ELR (cell line): Measurements from ENCODE around the gene TDRD9.
A peak's percentile ranks its signal among the peaks of the same experiment; 100 is the strongest.

Experiments
- DNase-seq: peaks from one replicate; pipeline ENCODE4 v3.0.0-alpha.2; 2015; ENCODE audit warnings: low read depth

TDRD9 gene

GRCh38 chr14:103925316-103925715, 2.9 kb upstream of the TDRD9 start:
- DNase-seq: no peak

- DNase-seq: no peak
These were observed 690 bp upstream of the TDRD9 start for GRCh38 chr14:103927566-103927965.

- no peak for DNase-seq
These were observed 1.9 kb downstream of the TDRD9 start for GRCh38 chr14:103930051-103930604.

GRCh38 chr14:103931422-103931821, 3.2 kb downstream of the TDRD9 start:
- no peak for DNase-seq

- DNase-seq: no peak
These were observed 4.7 kb downstream of the TDRD9 start for GRCh38 chr14:103932791-103933490.

GRCh38 chr14:103935102-103935501, 6.8 kb downstream of the TDRD9 start:
- no peak for DNase-seq

- no peak for DNase-seq
These were observed 13.2 kb downstream of the TDRD9 start for GRCh38 chr14:103941462-103941861.

GRCh38 chr14:103941973-103942736, 13.9 kb downstream of the TDRD9 start, which contains the start of gene RD3L:
Gene RD3L (minus strand): TSS chr14:103942529. CDS start chr14:103941695, 834 bp downstream.
- no peak for DNase-seq

GRCh38 chr14:103943673-103944072, 15.4 kb downstream of the TDRD9 start:
- DNase-seq: peak; percentile 34

- no peak for DNase-seq
These were observed 18.7 kb downstream of the TDRD9 start for GRCh38 chr14:103946975-103947374.

- no peak for DNase-seq
These were observed 20.2 kb downstream of the TDRD9 start for GRCh38 chr14:103948442-103948841.

GRCh38 chr14:103949131-103949790, 21.0 kb downstream of the TDRD9 start:
- no peak for DNase-seq

- DNase-seq: no peak
These were observed 32.3 kb downstream of the TDRD9 start for GRCh38 chr14:103960457-103961055.

GRCh38 chr14:103961928-103962578, 33.8 kb downstream of the TDRD9 start:
- DNase-seq: no peak

GRCh38 chr14:103966631-103967030, 38.4 kb downstream of the TDRD9 start:
- DNase-seq: no peak

GRCh38 chr14:103969961-103970360, 41.7 kb downstream of the TDRD9 start:
- no peak for DNase-seq

- DNase-seq: peak; percentile 16
These were observed 45.1 kb downstream of the TDRD9 start for GRCh38 chr14:103973354-103973753.

GRCh38 chr14:103974575-103974974, 46.3 kb downstream of the TDRD9 start:
- DNase-seq: no peak

- DNase-seq: peak; percentile 61
These were observed 52.5 kb downstream of the TDRD9 start for GRCh38 chr14:103980623-103981238.

- DNase-seq: no peak
These were observed 55.9 kb downstream of the TDRD9 start for GRCh38 chr14:103984196-103984595.

GRCh38 chr14:103989034-103989433, 60.8 kb downstream of the TDRD9 start:
- DNase-seq: no peak
